GM21529 (cell line): Measurements from ENCODE around the gene MSL1.
"Not testable (repeated sequence)": the region's sequence is repeated elsewhere in the genome, so short reads cannot be mapped to it uniquely, and the experiment has no call there.

Experiments
- ATAC-seq: cut with Tn5 transposase; IDR thresholded peaks from one replicate; pipeline ENCODE4 v1.9.1; 2021; ENCODE audit not compliant: unreplicated experiment

MSL1 gene

GRCh38 chr17:40123811-40124114 lies 2.0 kb downstream of the MSL1 start:
- ATAC-seq: no peak

- no peak for ATAC-seq
Observed at GRCh38 chr17:40124279-40125141, 2.7 kb downstream of the MSL1 start.

GRCh38 chr17:40129498-40129897 lies 7.7 kb downstream of the MSL1 start:
- no peak for ATAC-seq

GRCh38 chr17:40130352-40131042 lies 8.7 kb downstream of the MSL1 start:
- no peak for ATAC-seq

- no peak for ATAC-seq
Observed at GRCh38 chr17:40134184-40134583, 12.4 kb downstream of the MSL1 start.

GRCh38 chr17:40135817-40136216 lies 14.0 kb downstream of the MSL1 start:
- no peak for ATAC-seq

- ATAC-seq: peak; percentile 17
Observed at GRCh38 chr17:40139566-40140058, 17.8 kb downstream of the MSL1 start.

- ATAC-seq: not testable (repeated sequence)
Observed at GRCh38 chr17:40143166-40143565, 21.4 kb downstream of the MSL1 start.

- ATAC-seq: no peak
Observed at GRCh38 chr17:40145476-40145875, 23.7 kb downstream of the MSL1 start.

GRCh38 chr17:40148527-40148926 lies 26.8 kb downstream of the MSL1 start:
- no peak for ATAC-seq

- no peak for ATAC-seq
Observed at GRCh38 chr17:40150276-40150675, 28.5 kb downstream of the MSL1 start.

GRCh38 chr17:40151414-40151963 lies 29.7 kb downstream of the MSL1 start:
- ATAC-seq: no peak

- ATAC-seq: peak; percentile 63
Observed at GRCh38 chr17:40153603-40154236, 31.9 kb downstream of the MSL1 start.

GRCh38 chr17:40157973-40158372 lies 36.2 kb downstream of the MSL1 start:
- no peak for ATAC-seq

GRCh38 chr17:40158438-40159013 lies 36.8 kb downstream of the MSL1 start:
- ATAC-seq: no peak

GRCh38 chr17:40159456-40159855 lies 37.7 kb downstream of the MSL1 start:
- no peak for ATAC-seq

GRCh38 chr17:40167685-40168261 lies 46.0 kb downstream of the MSL1 start:
- ATAC-seq: no peak

GRCh38 chr17:40168262-40168832 lies 46.6 kb downstream of the MSL1 start:
- no peak for ATAC-seq

GRCh38 chr17:40170325-40170724 lies 48.6 kb downstream of the MSL1 start:
- ATAC-seq: no peak

- ATAC-seq: no peak
Observed at GRCh38 chr17:40171750-40172149, 50.0 kb downstream of the MSL1 start.
